NT2/D1 (cell line): Measurements from ENCODE around the gene COL11A2.

Experiments used
- SUZ12 ChIP-seq: IDR thresholded peaks from 2 replicates; pipeline ENCODE4 v1.6.1; 2011; ENCODE audit not compliant: insufficient read length, insufficient read depth; ENCODE audit errors: extremely low read depth
- ZNF274 ChIP-seq: IDR thresholded peaks from 2 replicates; pipeline ENCODE4 v1.6.1; 2011; ENCODE audit warnings: mild to moderate bottlenecking, low read depth, low read length

GRCh38 chr6:33216117-33216649 is 23.9 kb upstream of the COL11A2 start:
- TF ChIP-seq SUZ12: no peak
- no peak for TF ChIP-seq ZNF274
